ENCODE data around the gene HINT3. TPM values are rescaled to one million over a fixed set of nuclear protein-coding genes. Genes with fewer than 3 reads are reported as not detected.

Gene HINT3
- total RNA-seq, 2 donors from 2014 or later, result 24.7 to 25.7 TPM

Other genes starting within 250 kb of the HINT3 start
- gene HEY2, start 207.1 kb upstream of the HINT3 start, total RNA-seq, result 1 to 10 TPM in 1 of 2 donors, under 1 TPM in 1; 0.76 to 1.3 TPM
- 10 to 100 TPM; 25.6 to 39.2 TPM for gene NCOA7, start 165.8 kb upstream of the HINT3 start, total RNA-seq
- gene TRMT11, start 29.8 kb downstream of the HINT3 start, total RNA-seq, result 10 to 100 TPM; 15.9 to 17.2 TPM